Gastroesophageal sphincter (tissue), 4 donors: Measurements from ENCODE around the gene KRT6B. TPM values are rescaled to one million over a fixed set of nuclear protein-coding genes. Genes with fewer than 3 reads are reported as not detected.
"Not testable (repeated sequence)": the region's sequence is repeated elsewhere in the genome, so short reads cannot be mapped to it uniquely, and the experiment has no call there.

Experiments used
- ATAC-seq: fragments of 150-250 bp; one replicate; pipeline ENCODE4 v1.9.1; 2016; ENCODE audit warnings: mild to moderate bottlenecking, moderate library complexity
- H3K27ac ChIP-seq, 4 donors: fragments of 200-600 bp; sonication (generic) in 3 of 4; 1 replicate in 3 of 4; 2 replicates in 1 of 4; pipeline ENCODE4 v1.5.1; 2016 to 2019
- H3K27me3 ChIP-seq: fragments of 200-600 bp; sonication (generic); one replicate; pipeline ENCODE4 v1.5.1; 2019
- H3K36me3 ChIP-seq, 2 donors: fragments of 200-600 bp; sonication (generic); one replicate each; pipeline ENCODE4 v1.5.1; 2019; ENCODE audit warnings: control low read depth in 1 of 2
- H3K4me1 ChIP-seq, 3 donors: fragments of 200-600 bp; sonication (generic); 1 replicate in 2 of 3; 2 replicates in 1 of 3; pipeline ENCODE4 v1.5.1; 2016 to 2019; ENCODE audit warnings: control low read depth in 2 of 3
- H3K4me3 ChIP-seq, 2 donors: fragments of 200-600 bp; sonication (generic); one replicate each; pipeline ENCODE4 v1.5.1; 2019; ENCODE audit warnings: mild to moderate bottlenecking in 1 of 2, moderate library complexity in 1 of 2
- H3K9me3 ChIP-seq, 3 donors: fragments of 200-600 bp; sonication (generic); one replicate each; pipeline ENCODE4 v1.5.1; 2017 to 2019; ENCODE audit warnings: control low read depth in 2 of 3
- CTCF ChIP-seq, 4 experiments: fragments of 200-600 bp in 2 of 4; fragments of 450-650 bp in 2 of 4; sonication (generic) in 1 of 4; IDR thresholded peaks; one replicate each; pipeline ENCODE4 v1.5.1; 2017 to 2019; ENCODE audit warnings: antibody characterized with exemption in 4 of 4, mild to moderate bottlenecking in 2 of 4, moderate library complexity in 2 of 4
- EP300 ChIP-seq: sonication (generic); formaldehyde crosslinking; IDR thresholded peaks from one replicate; pipeline ENCODE4 v1.6.1; 2017; ENCODE audit warnings: antibody characterized with exemption, mild to moderate bottlenecking
- POLR2A ChIP-seq, 2 donors: fragments of 450-650 bp; IDR thresholded peaks; one replicate each; pipeline ENCODE4 v1.6.1; 2017; ENCODE audit warnings: antibody characterized with exemption in 2 of 2, mild to moderate bottlenecking in 2 of 2, moderate library complexity in 1 of 2
- POLR2AphosphoS5 ChIP-seq: sonication (generic); formaldehyde crosslinking; IDR thresholded peaks from one replicate; pipeline ENCODE4 v1.6.1; 2017; ENCODE audit warnings: antibody characterized with exemption
- WGBS, 2 donors: methylation state at CpG; one replicate each; pipeline ENCODE4 v1.1.5; 2018; ENCODE audit warnings: low coverage in 1 of 2; 5-methylcytosine and 5-hydroxymethylcytosine counted together
- total RNA-seq, 4 donors: library from RNA; depleted of rRNA; stranded (reverse); fragments of >200 nt; gene quantifications; one replicate each; pipeline ENCODE4 v1.1.0, GENCODE V29; 2016

KRT6B gene
- total RNA-seq, 4 donors from 2014 or later = 0.54 to 60.8 (median 7.3) TPM

GRCh38 chr12:52494100-52494499 is 42.2 kb upstream of the KRT6B start:
- H3K27ac ChIP-seq = no peak overlapping the region
- no peak for ATAC-seq
- no peaks in the 10 kb centered on the region for H3K36me3 ChIP-seq
- peaks cover 10% of the 10 kb centered on the region for H3K27me3 ChIP-seq
- H3K9me3 ChIP-seq = no peaks in the 10 kb centered on the region
- peaks cover 0 to 8% (median 0%) of the 10 kb centered on the region in 3 donors for H3K4me1 ChIP-seq
- H3K4me3 ChIP-seq = no peak overlapping the region
- 83 to 87% methylated on average over 1 of the region's 1 CpG for WGBS, 2 donors
- TF ChIP-seq CTCF (IDR thresholded peaks at IDR 0.05) (no peak), POLR2AphosphoS5 (no peak), POLR2A (IDR thresholded peaks at IDR 0.05) (no peak), EP300 (no peak)

DNA sequence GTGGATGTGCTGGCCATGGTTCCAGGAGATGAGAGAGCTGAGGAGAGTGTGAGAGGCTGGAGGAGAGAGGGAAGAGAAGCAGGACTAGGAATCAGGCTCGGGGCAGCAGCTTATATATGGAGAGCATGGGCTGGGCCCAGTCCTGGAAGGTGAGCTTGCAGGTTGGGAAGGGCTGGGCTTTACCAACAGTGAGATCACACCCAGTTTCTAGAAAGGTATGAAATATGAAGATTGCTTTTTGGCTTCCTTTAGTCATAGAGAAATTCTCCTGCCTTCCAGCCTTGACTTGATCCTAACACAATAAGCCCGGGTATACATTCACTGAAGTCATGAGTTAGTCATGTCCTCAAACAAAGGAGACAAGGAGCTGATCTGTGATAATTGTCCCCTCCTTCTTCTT is 41.2 kb upstream of the KRT6B start, which contains the start of gene KRT6A:
TSS of gene KRT6A (minus strand) at position 86 of the 400 bp plus-strand sequence. CDS start at position 17, 69 bp downstream.
- no peaks in the 10 kb centered on the region for H3K36me3 ChIP-seq
- no peak within 1 kb of the TSS for H3K27ac ChIP-seq
- no peak within 1 kb of the TSS for H3K4me3 ChIP-seq
- ATAC-seq = no peak
- H3K9me3 ChIP-seq = no peaks in the 10 kb centered on the region
- WGBS, 2 donors = 89 to 100% methylated on average over 1 to 2 of the region's 2 CpGs
- peaks cover 0 to 8% (median 0%) of the 10 kb centered on the region in 3 donors for H3K4me1 ChIP-seq
- TF ChIP-seq CTCF (IDR thresholded peaks at IDR 0.05) (no peak), POLR2AphosphoS5 (no peak), EP300 (no peak)
- peaks cover 10% of the 10 kb centered on the region for H3K27me3 ChIP-seq

DNA sequence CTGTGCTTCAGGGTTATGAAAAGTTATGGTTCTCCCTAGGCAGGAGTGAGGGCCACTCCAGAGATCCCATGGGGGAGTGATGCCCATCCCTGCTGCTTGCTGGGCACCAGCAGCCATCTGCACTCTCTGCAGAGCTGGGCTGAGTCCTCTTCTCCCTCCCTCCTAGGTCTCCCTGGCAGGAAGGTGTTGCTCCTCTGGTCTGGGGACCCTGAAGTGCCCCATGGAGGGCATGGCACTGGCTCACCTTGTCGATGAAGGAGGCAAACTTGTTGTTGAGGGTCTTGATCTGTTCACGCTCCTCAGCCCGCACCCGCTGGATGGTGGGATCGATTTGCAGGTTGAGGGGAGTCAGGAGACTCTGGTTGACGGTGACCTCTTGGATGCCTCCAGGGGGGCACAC is 40.5 kb upstream of the KRT6B start:
- not testable (repeated sequence) for H3K4me3 ChIP-seq, H3K36me3 ChIP-seq, ATAC-seq, H3K9me3 ChIP-seq, H3K27ac ChIP-seq, H3K4me1 ChIP-seq
- H3K27me3 ChIP-seq = peaks cover 10% of the 10 kb centered on the region
- WGBS, 2 donors = no CpG with 5 or more reads among the region's 6 CpGs

GRCh38 chr12:52491495-52491894 is 39.5 kb upstream of the KRT6B start:
- WGBS, 2 donors = 50 to 63% methylated on average over 2 of the region's 8 CpGs
- not testable (repeated sequence) for H3K36me3 ChIP-seq, H3K4me3 ChIP-seq, H3K4me1 ChIP-seq, H3K9me3 ChIP-seq, H3K27ac ChIP-seq, ATAC-seq
- H3K27me3 ChIP-seq = peaks cover 10% of the 10 kb centered on the region

DNA sequence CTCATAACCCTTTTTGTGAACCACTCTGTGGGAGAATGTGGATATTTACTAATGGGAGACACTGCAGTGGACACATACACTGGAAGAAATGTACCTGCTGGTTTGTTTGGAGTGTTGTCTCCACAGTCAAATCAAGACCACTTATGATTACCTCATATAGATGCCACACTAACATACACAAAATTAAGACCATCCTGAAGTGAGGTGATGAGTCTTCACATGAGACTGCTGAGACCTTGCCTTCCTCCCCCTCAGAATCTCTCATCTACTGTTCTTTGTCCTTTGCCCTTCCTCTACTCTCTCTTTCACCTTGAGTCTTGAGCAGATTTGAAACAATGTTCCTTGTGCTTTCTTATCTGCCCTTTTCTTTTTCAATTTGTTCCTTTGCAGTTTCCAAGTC is 36.8 kb upstream of the KRT6B start:
- no peak overlapping the region for H3K4me3 ChIP-seq
- H3K9me3 ChIP-seq = peaks cover 0 to 12% (median 0%) of the 10 kb centered on the region in 3 donors
- no peak for TF ChIP-seq CTCF (IDR thresholded peaks at IDR 0.05)
- TF ChIP-seq EP300 = no peak
- TF ChIP-seq POLR2AphosphoS5 = no peak
- no peak for TF ChIP-seq POLR2A (IDR thresholded peaks at IDR 0.05)
- peaks cover 17% of the 10 kb centered on the region for H3K27me3 ChIP-seq
- ATAC-seq = no peak
- H3K36me3 ChIP-seq = no peaks in the 10 kb centered on the region
- H3K4me1 ChIP-seq = no peaks in the 10 kb centered on the region
- H3K27ac ChIP-seq = no peak overlapping the region

DNA sequence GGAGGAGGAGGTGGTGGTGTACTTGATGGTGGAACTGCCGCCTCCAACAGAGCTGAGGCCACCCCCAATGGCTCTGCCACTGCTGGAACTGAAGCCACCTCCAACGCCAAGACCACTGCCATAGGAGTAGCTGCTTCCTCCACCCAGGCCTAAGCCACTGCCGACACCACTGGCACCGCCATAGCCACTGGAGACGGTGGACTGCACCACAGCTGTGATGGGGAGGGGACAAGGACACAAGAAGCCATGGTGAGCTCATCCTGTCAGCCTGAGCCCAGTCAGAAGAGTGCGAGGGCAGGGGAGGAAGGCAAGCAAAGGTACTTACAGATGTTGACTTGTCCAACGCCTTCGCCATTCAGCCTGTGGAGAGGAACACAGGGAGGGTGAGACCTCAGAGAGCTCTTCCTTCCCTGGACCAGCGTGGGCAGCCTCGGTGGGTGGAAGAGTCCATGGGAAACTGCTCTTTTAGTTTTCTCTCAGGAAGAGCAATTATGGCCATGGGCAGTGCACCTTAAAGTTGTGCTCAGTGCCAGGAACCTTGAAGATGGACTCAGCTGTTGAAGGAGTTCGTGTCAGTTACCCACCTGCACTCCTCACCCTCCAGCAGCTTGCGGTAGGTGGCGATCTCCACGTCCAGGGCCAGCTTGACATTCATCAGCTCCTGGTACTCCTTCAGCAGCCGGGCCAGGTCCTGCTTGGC is 35.9 kb upstream of the KRT6B start:
- not testable (repeated sequence) for ATAC-seq, H3K4me3 ChIP-seq, H3K27ac ChIP-seq, H3K36me3 ChIP-seq, H3K4me1 ChIP-seq
- Histone ChIP-seq H3K27me3 (peaks cover 17% of the 10 kb centered on the region), H3K9me3 (peaks cover 0 to 12% (median 0%) of the 10 kb centered on the region in 3 donors)
- WGBS, 2 donors = 60% methylated on average over 2 of the region's 15 CpGs; no CpG with 5 or more reads in 1 of the 2 donors
